Ascending aorta (tissue), 2 donors: ENCODE data around the gene IQGAP3. TPM values are rescaled to one million over a fixed set of nuclear protein-coding genes. Genes with fewer than 3 reads are reported as not detected.

Source experiments
- DNase-seq, 2 donors: peaks; one replicate each; pipeline ENCODE4 v3.0.0-alpha.2; 2019; ENCODE audit warnings: low spot score in 2 of 2
- H3K27ac ChIP-seq, 2 donors: fragments of 200-600 bp; sonication (generic); one replicate each; pipeline ENCODE4 v1.5.1; 2016 to 2017; ENCODE audit warnings: mild to moderate bottlenecking in 1 of 2
- H3K27me3 ChIP-seq: fragments of 200-600 bp; sonication (generic); one replicate; pipeline ENCODE4 v1.5.1; 2017
- H3K36me3 ChIP-seq, 2 donors: fragments of 200-600 bp; sonication (generic); one replicate each; pipeline ENCODE4 v1.5.1; 2016
- H3K4me1 ChIP-seq, 2 donors: fragments of 200-600 bp; sonication (generic); one replicate each; pipeline ENCODE4 v1.5.1; 2016 to 2017; ENCODE audit warnings: mild to moderate bottlenecking in 1 of 2
- H3K4me3 ChIP-seq, 2 donors: fragments of 200-600 bp; sonication (generic); one replicate each; pipeline ENCODE4 v1.5.1; 2016 to 2017; ENCODE audit warnings: mild to moderate bottlenecking in 1 of 2
- H3K9me3 ChIP-seq, 2 donors: fragments of 200-600 bp; sonication (generic); one replicate each; pipeline ENCODE4 v1.5.1; 2016
- intact Hi-C: fragments of 100-400 bp; cut with DNase I; formaldehyde crosslinking; loops from one replicate; pipeline ENCODE4 v1.15.1; 2023
- total RNA-seq: library from RNA; depleted of rRNA; stranded (reverse); fragments of >200 nt; gene quantifications from one replicate; pipeline ENCODE4 v1.1.0, GENCODE V29; 2016
- TF ChIP-seq, protein P1 (sequence below), 3 experiments: fragments of 200-600 bp in 2 of 3; fragments of 450-650 bp in 1 of 3; sonication (generic) in 2 of 3; IDR thresholded peaks; one replicate each; pipeline ENCODE4 v1.5.1; 2016 to 2019; ENCODE audit warnings: antibody characterized with exemption in 3 of 3, mild to moderate bottlenecking in 1 of 3, moderate library complexity in 1 of 3

Gene IQGAP3
- total RNA-seq, 1 donor from 2014 or later, result not detected

DNA sequence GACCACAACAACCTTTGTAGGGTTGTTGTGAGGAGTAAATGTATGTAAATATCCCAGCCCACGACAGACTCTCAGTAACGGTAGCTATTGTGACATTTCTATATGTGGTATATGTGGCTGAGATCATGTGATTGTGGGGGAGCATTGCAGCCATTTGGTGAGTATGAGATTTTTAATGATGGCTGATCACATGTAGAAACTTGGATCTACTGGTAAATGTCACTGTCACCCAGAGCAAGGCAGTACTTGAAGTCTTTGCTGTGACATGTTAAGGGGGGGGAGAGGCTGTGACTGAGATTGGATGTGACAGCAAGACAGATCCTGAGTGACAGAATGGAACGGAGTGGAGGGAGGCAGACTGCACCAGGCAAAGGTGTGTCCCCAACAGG lies 47.9 kb downstream of the IQGAP3 start:
- H3K4me1 ChIP-seq, result no peaks in the 10 kb centered on the region
- no peaks in the 10 kb centered on the region for H3K9me3 ChIP-seq
- TF ChIP-seq, protein P1, sequence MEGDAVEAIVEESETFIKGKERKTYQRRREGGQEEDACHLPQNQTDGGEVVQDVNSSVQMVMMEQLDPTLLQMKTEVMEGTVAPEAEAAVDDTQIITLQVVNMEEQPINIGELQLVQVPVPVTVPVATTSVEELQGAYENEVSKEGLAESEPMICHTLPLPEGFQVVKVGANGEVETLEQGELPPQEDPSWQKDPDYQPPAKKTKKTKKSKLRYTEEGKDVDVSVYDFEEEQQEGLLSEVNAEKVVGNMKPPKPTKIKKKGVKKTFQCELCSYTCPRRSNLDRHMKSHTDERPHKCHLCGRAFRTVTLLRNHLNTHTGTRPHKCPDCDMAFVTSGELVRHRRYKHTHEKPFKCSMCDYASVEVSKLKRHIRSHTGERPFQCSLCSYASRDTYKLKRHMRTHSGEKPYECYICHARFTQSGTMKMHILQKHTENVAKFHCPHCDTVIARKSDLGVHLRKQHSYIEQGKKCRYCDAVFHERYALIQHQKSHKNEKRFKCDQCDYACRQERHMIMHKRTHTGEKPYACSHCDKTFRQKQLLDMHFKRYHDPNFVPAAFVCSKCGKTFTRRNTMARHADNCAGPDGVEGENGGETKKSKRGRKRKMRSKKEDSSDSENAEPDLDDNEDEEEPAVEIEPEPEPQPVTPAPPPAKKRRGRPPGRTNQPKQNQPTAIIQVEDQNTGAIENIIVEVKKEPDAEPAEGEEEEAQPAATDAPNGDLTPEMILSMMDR (IDR thresholded peaks at IDR 0.05), result no peak
- H3K4me3 ChIP-seq, result no peak overlapping the region
- intact Hi-C loops, result loop anchor here (5.0 kb wide), 1 partner anchor 38 kb away; no protein-coding TSS in a partner anchor
- no peaks in the 10 kb centered on the region for H3K36me3 ChIP-seq
- H3K27ac ChIP-seq, result no peak overlapping the region
- H3K27me3 ChIP-seq, result no peaks in the 10 kb centered on the region
- DNase-seq, result no peak

DNA sequence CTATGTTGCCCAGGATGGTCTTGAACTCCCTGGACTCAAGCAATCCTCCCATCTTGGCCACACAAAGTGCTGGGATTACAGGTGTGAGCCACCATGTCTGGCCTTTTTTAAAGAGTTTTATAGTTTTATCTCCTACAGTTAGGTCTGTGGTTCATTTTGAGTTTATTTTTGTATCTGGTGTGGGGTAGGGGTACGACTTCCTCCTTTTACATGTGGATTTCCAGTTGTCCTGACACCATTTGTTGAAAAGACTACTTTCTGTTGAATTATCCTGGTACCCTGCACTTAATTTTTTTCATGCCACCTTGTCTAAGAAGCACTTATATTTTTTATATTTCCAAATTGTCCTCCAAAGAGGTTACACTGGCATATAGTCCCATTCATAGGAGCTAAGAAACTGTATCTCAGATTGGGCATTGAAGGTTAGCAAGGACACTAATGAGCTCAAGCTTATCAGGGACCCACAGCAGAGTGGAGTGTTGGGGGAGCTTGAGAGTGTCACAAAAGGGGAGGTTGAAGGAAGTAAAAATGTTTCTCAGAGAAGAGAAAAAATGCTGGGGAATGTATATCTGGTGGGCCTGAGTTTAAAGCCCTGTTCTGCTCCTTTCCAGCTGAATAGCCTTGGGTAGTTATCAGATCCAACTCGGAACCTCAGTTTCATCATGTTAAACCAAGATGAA lies 48.4 kb downstream of the IQGAP3 start:
- DNase-seq, result no peak
- Histone ChIP-seq H3K36me3 (no peaks in the 10 kb centered on the region), H3K4me1 (no peaks in the 10 kb centered on the region), H3K4me3 (no peak overlapping the region), H3K27me3 (no peaks in the 10 kb centered on the region), H3K9me3 (no peaks in the 10 kb centered on the region), H3K27ac (no peak overlapping the region)
- intact Hi-C loops, result loop anchor here (5.0 kb wide), 1 partner anchor 38 kb away; no protein-coding TSS in a partner anchor
- TF ChIP-seq, protein P1 (IDR thresholded peaks at IDR 0.05), result no peak

DNA sequence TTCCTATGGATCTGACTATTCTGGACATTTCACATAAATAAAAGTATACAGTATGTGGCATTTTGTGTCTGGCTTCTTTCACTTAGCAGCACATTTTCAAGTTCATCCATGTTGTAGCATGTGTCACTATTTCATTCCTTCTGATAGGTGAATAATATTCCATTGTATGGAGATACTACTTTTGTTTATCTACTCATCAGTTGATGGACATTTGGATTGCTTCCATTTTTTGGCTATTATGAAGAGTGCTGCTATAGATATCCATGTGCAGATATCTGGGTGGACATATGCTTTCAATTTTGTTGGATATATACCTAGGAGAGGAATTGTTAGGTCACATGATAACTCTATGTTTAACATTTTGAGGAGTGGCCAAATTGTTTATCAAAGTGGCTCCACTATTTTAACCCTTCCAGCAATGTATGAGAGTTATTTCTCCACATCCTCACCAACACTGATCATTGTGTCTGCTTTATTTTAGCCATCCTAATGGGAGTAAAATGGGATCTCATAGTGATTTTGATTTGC lies 49.9 kb downstream of the IQGAP3 start:
- TF ChIP-seq, protein P1 (IDR thresholded peaks at IDR 0.05), result no peak
- Histone ChIP-seq H3K27me3 (no peaks in the 10 kb centered on the region), H3K9me3 (no peaks in the 10 kb centered on the region), H3K4me1 (no peaks in the 10 kb centered on the region), H3K36me3 (no peaks in the 10 kb centered on the region), H3K4me3 (no peak overlapping the region), H3K27ac (no peak overlapping the region)
- DNase-seq, result no peak
- intact Hi-C loops, result loop anchor here (5.0 kb wide), 1 partner anchor 40 kb away; no protein-coding TSS in a partner anchor

DNA sequence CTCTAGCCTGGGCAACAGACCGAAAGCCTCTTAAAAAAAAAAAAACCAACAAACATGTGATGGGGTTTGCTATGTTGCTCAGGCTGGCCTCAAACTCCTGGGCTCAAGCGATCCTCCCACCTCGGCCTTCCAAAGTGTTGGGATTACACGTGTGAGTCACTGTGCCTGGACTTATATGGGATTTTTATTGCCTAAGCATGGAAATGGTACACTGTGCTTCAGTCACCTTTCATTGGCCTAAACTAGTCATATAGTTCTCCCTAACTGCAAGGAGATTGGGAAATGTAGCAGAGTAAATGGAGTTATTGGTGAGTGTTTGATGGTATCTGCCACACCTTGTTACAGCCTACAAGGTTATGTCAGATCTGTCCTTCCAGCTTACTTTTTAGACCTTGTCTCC lies 54.6 kb downstream of the IQGAP3 start:
- Histone ChIP-seq H3K27ac (no peak overlapping the region), H3K27me3 (no peaks in the 10 kb centered on the region), H3K36me3 (no peaks in the 10 kb centered on the region), H3K4me1 (no peaks in the 10 kb centered on the region), H3K9me3 (no peaks in the 10 kb centered on the region), H3K4me3 (no peak overlapping the region)
- no peak for DNase-seq
- TF ChIP-seq, protein P1 (IDR thresholded peaks at IDR 0.05), result no peak
- intact Hi-C loops, result no loop called here

DNA sequence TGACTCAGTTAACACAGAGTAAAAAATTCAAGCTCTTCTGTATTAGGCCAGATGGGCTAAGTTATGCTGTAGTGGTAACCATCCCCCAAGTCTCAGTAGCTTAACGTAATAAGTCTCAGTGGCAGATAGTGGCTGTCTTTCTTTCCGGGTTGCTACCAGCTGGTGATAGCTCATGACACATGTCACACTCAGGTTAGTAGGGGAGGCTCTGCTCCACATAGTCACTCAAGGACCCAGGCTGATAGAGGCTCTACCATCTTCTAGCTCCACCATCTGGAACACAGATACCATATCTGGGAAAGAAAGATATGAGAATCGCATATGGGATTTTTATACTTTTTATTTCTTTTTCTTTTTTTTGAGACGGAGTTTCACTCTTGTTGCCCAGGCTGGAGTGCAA lies 55.5 kb downstream of the IQGAP3 start:
- Histone ChIP-seq H3K36me3 (no peaks in the 10 kb centered on the region), H3K9me3 (no peaks in the 10 kb centered on the region), H3K4me1 (no peaks in the 10 kb centered on the region), H3K27ac (no peak overlapping the region), H3K4me3 (no peak overlapping the region), H3K27me3 (no peaks in the 10 kb centered on the region)
- intact Hi-C loops, result no loop called here
- no peak for DNase-seq
- TF ChIP-seq, protein P1 (IDR thresholded peaks at IDR 0.05), result no peak
